Prostate gland (tissue), 2 donors: ENCODE measurements around the gene ADAMTS3. TPM values are rescaled to one million over a fixed set of nuclear protein-coding genes. Genes with fewer than 3 reads are reported as not detected.
A peak's percentile ranks its signal among the peaks of the same experiment; 100 is the strongest.

ENCODE experiments used
- DNase-seq: peaks from one replicate; pipeline ENCODE4 v3.0.0-alpha.2; 2019; ENCODE audit warnings: low spot score
- H3K27ac ChIP-seq, 2 donors: fragments of 200-600 bp; sonication (generic); 2 replicates each; pipeline ENCODE4 v1.5.1; 2017 to 2019
- H3K27me3 ChIP-seq: fragments of 200-600 bp; sonication (generic); replicated peaks from 2 replicates; pipeline ENCODE4 v1.5.1; 2019; ENCODE audit not compliant: insufficient read depth
- H3K36me3 ChIP-seq, 2 donors: fragments of 200-600 bp; sonication (generic); 1 replicate in 1 of 2; 2 replicates in 1 of 2; pipeline versions ENCODE4 v1.5.1 to v1.8.1; 2017 to 2019
- H3K4me1 ChIP-seq: fragments of 200-600 bp; sonication (generic); replicated peaks from 2 replicates; pipeline ENCODE4 v1.5.1; 2019
- H3K4me3 ChIP-seq, 2 donors: fragments of 200-600 bp; sonication (generic); 2 replicates each; pipeline ENCODE4 v1.5.1; 2017 to 2019
- H3K9me3 ChIP-seq: fragments of 200-600 bp; sonication (generic); 2 replicates; pipeline ENCODE4 v1.5.1; 2017
- POLR2A ChIP-seq: fragments of 450-650 bp; IDR thresholded peaks from one replicate; pipeline ENCODE4 v1.6.1; 2016; ENCODE audit warnings: antibody characterized with exemption, mild to moderate bottlenecking
- POLR2AphosphoS5 ChIP-seq: sonication (generic); formaldehyde crosslinking; IDR thresholded peaks from one replicate; pipeline ENCODE4 v1.6.1; 2017; ENCODE audit warnings: antibody characterized with exemption
- WGBS: methylation state at CpG from one replicate; pipeline ENCODE4 v1.1.5; 2018; 5-methylcytosine and 5-hydroxymethylcytosine counted together
- intact Hi-C: fragments of 100-400 bp; cut with DNase I; formaldehyde crosslinking; loops from one replicate; pipeline ENCODE4 v1.14.2; 2022
- total RNA-seq, 2 donors: library from RNA; depleted of rRNA; stranded (reverse); fragments of >200 nt; gene quantifications; one replicate each; pipeline ENCODE4 v1.1.0, GENCODE V29; 2016
- TF ChIP-seq, protein P1 (sequence below), 4 experiments: fragments of 200-600 bp in 2 of 4; fragments of 450-650 bp in 2 of 4; sonication (generic) in 2 of 4; IDR thresholded peaks; 1 replicate in 3 of 4; 2 replicates in 1 of 4; pipeline ENCODE4 v1.5.1; 2016 to 2019; ENCODE audit warnings: antibody characterized with exemption in 4 of 4, mild to moderate bottlenecking in 2 of 4, moderate library complexity in 2 of 4

Gene ADAMTS3
- total RNA-seq, 2 donors from 2014 or later = 0.36 to 4.0 TPM

DNA sequence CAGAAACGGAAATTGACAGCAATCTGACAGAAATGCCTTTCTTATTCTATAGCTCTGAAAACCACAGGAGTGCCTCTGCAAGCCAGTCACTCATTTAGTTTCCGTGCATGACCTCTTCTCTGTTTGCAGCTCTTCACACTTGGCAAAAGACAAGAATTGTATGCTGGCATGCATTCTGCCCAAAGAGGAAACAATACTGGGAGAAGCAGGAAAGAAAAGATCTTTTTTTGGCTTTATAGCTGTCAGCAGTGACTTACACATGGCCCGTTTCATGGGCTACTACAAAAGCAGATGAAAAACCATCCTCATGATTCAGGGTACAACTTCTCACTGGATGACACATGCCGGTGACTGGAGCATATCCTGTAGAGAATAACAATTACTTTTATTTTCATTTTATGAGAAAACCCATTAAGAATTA lies 249.4 kb downstream of the ADAMTS3 start:
- TF ChIP-seq POLR2AphosphoS5 (no peak), POLR2A (no peak)
- TF ChIP-seq, protein P1, sequence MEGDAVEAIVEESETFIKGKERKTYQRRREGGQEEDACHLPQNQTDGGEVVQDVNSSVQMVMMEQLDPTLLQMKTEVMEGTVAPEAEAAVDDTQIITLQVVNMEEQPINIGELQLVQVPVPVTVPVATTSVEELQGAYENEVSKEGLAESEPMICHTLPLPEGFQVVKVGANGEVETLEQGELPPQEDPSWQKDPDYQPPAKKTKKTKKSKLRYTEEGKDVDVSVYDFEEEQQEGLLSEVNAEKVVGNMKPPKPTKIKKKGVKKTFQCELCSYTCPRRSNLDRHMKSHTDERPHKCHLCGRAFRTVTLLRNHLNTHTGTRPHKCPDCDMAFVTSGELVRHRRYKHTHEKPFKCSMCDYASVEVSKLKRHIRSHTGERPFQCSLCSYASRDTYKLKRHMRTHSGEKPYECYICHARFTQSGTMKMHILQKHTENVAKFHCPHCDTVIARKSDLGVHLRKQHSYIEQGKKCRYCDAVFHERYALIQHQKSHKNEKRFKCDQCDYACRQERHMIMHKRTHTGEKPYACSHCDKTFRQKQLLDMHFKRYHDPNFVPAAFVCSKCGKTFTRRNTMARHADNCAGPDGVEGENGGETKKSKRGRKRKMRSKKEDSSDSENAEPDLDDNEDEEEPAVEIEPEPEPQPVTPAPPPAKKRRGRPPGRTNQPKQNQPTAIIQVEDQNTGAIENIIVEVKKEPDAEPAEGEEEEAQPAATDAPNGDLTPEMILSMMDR (IDR thresholded peaks at IDR 0.05) = no peak
- no peaks in the 10 kb centered on the region for H3K27me3 ChIP-seq
- WGBS = 26% methylated on average over 4 of the region's 4 CpGs

DNA sequence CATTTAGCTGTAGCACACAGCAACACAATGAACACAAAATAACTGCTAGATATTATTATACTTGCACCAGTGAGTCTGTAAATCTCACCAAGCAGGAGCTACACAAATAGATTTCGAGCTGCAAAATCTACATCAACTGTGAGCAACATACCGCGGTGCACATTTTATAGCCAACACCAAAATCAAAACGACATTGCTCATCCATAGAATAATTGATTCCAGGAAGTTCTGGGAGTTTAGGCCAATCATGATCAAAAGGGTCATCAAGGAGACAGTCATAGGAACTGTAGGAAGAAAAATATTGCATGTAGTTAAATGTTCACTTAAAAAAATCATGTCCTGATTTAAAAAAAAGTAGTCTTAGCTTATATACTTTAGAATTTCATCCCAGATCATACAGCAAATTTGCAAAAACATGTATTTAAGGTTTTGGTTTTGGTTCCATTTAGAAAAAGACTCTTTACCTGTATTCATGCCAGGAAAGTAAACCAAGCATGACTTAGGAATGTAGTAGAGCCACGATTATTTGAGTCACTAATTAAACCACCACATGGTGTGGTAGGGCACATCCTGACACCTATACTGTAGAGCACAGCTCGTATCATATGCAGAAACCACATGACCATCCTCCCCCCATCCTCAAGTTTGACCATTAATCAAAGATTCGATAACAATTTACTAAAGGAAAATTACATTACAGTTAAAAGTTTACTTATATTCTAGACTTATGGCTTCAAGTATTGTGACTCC lies 250.4 kb downstream of the ADAMTS3 start:
- H3K27ac ChIP-seq = no peak overlapping the region
- H3K4me1 ChIP-seq = no peaks in the 10 kb centered on the region
- H3K4me3 ChIP-seq = no peak overlapping the region
- H3K27me3 ChIP-seq = no peaks in the 10 kb centered on the region
- intact Hi-C loops = loop anchor here (10.0 kb wide), 1 partner anchor 596 kb away; no protein-coding TSS in a partner anchor
- TF ChIP-seq POLR2A = no peak
- TF ChIP-seq, protein P1 (IDR thresholded peaks at IDR 0.05) = no peak
- TF ChIP-seq POLR2AphosphoS5 = no peak
- 64% methylated on average over 7 of the region's 7 CpGs for WGBS
- H3K36me3 ChIP-seq = no peaks in the 10 kb centered on the region
- H3K9me3 ChIP-seq = no peaks in the 10 kb centered on the region
- no peak for DNase-seq

More for the DNA sequence above, 249.4 kb downstream of the ADAMTS3 start:
- intact Hi-C loops = loop anchor here (10.0 kb wide), 1 partner anchor 595 kb away; no protein-coding TSS in a partner anchor
- no peak overlapping the region for H3K27ac ChIP-seq
- H3K9me3 ChIP-seq = no peaks in the 10 kb centered on the region
- DNase-seq = no peak
- no peaks in the 10 kb centered on the region for H3K36me3 ChIP-seq
- H3K4me3 ChIP-seq = no peak overlapping the region
- no peaks in the 10 kb centered on the region for H3K4me1 ChIP-seq

DNA sequence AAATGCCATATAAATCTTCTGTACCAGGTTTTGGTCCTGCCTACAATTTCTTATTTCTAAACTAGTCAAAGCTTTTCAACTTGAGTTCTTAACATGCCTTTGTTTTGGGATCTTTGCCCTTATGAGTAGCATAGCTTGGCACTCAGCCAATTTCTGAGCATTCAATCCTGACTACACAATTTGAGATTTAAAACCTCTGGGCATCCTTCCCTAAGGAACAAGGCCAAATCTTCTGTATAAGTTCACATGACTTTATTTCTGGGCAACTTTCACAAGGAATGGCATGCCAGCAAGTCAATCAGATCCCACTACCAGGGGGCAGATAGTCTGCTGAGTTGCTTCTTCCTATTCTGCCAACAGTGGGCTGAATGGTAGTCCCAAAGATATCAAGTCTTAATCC lies 254.2 kb downstream of the ADAMTS3 start:
- peak; percentile 62 for DNase-seq
- Histone ChIP-seq H3K27me3 (no peaks in the 10 kb centered on the region), H3K27ac (no peak overlapping the region), H3K4me1 (no peaks in the 10 kb centered on the region), H3K4me3 (no peak overlapping the region), H3K9me3 (no peaks in the 10 kb centered on the region), H3K36me3 (no peaks in the 10 kb centered on the region)
- no peak for TF ChIP-seq POLR2A
- TF ChIP-seq POLR2AphosphoS5 = peak; percentile 13
- TF ChIP-seq, protein P1 (IDR thresholded peaks at IDR 0.05) = no peak
- intact Hi-C loops = loop anchor here (10.0 kb wide), 1 partner anchor 600 kb away; no protein-coding TSS in a partner anchor

DNA sequence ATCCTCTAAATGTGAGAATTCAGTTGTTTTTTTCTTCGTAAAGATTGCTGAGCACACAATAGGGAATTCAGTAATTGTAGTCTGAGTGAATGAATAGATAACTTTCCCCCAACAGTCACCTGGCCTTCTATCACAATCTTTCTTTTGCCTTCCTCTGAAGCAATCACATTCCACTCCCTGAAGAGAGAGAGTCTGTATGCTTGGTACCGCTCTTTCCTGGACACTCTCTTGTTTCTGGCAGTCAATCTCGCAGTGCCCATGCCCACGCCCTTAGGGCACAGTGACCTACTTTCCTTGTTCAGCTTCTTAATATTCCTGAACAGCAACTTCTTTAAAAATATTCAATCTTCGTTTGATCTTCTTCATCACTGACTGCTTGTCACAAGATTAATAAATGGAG lies 255.9 kb downstream of the ADAMTS3 start:
- DNase-seq = no peak
- no peaks in the 10 kb centered on the region for H3K9me3 ChIP-seq
- H3K27ac ChIP-seq = no peak overlapping the region
- no peaks in the 10 kb centered on the region for H3K27me3 ChIP-seq
- no peak overlapping the region for H3K4me3 ChIP-seq
- intact Hi-C loops = loop anchor here (10.0 kb wide), 1 partner anchor 602 kb away; no protein-coding TSS in a partner anchor
- no peak for TF ChIP-seq POLR2AphosphoS5
- no peak for TF ChIP-seq POLR2A
- TF ChIP-seq, protein P1 (IDR thresholded peaks at IDR 0.05) = no peak
- 48% methylated on average over 5 of the region's 5 CpGs for WGBS
- H3K36me3 ChIP-seq = no peaks in the 10 kb centered on the region
- no peaks in the 10 kb centered on the region for H3K4me1 ChIP-seq
